B cell (primary cell): ENCODE measurements around the gene AARS2. TPM values are rescaled to one million over a fixed set of nuclear protein-coding genes. Genes with fewer than 3 reads are reported as not detected.

Experiments
- ATAC-seq: fragments of 200-7000 bp; cut with Tn5 transposase; one replicate; pipeline ENCODE4 v1.10.0; 2021; ENCODE audit warnings: low read depth, mild to moderate bottlenecking, moderate number of reproducible peaks, moderate library complexity
- CTCF ChIA-PET: fragments of 350-600 bp; sonication (Branson Sonifier 250); formaldehyde crosslinking; loops from one replicate; lab custom pipeline; 2021; ENCODE audit warnings: antibody characterized with exemption, inconsistent platforms; lab: Charles Lee
- POLR2A ChIA-PET: fragments of 350-600 bp; sonication (Branson Sonifier 250); formaldehyde crosslinking; loops from one replicate; lab custom pipeline; 2021; ENCODE audit warnings: antibody characterized with exemption; lab: Charles Lee
- DNase-seq: peaks from one replicate; pipeline ENCODE4 v3.0.0; 2013
- H2AFZ ChIP-seq: 2 replicates; pipeline ENCODE4 v1.6.1; 2012; ENCODE audit warnings: mild to moderate bottlenecking, low read depth, low read length; ENCODE audit not compliant: insufficient read depth, poor library complexity, severe bottlenecking
- H3K27ac ChIP-seq, 2 donors: 1 replicate in 1 of 2; 2 replicates in 1 of 2; pipeline ENCODE4 v1.5.1; 2012 to 2013; ENCODE audit warnings: low read length in 2 of 2, mild to moderate bottlenecking in 2 of 2, moderate library complexity in 1 of 2
- H3K27me3 ChIP-seq, 4 experiments: fragments of 200-600 bp in 1 of 4; sonication (generic) in 1 of 4; replicated peaks in 1 of 4; 1 replicate in 2 of 4; 2 replicates in 2 of 4; pipeline versions ENCODE4 v1.6.1 to v1.7.0; 2013 to 2016; ENCODE audit warnings: low read length in 3 of 4, mild to moderate bottlenecking in 2 of 4, mixed read lengths in 1 of 4, moderate library complexity in 1 of 4; ENCODE audit not compliant: insufficient read depth in 4 of 4, control insufficient read depth in 3 of 4; ENCODE audit errors: control extremely low read depth in 1 of 4
- H3K36me3 ChIP-seq, 2 experiments: replicated peaks in 1 of 2; 1 replicate in 1 of 2; 2 replicates in 1 of 2; pipeline versions ENCODE4 v1.6.1 to v1.7.1; 2013; ENCODE audit warnings: low read length in 1 of 2; ENCODE audit not compliant: insufficient read depth in 2 of 2, control insufficient read depth in 1 of 2; ENCODE audit errors: control extremely low read depth in 1 of 2, extremely low read depth in 1 of 2
- H3K4me1 ChIP-seq, 2 donors: fragments of 200-600 bp in 1 of 2; sonication (generic) in 1 of 2; 1 replicate in 1 of 2; 2 replicates in 1 of 2; pipeline versions ENCODE4 v1.5.1 to v1.6.1; 2013 to 2017; ENCODE audit warnings: low read length in 2 of 2; ENCODE audit not compliant: control insufficient read depth in 2 of 2, insufficient read depth in 2 of 2
- H3K4me2 ChIP-seq: replicated peaks from 2 replicates; pipeline ENCODE3; 2012; ENCODE audit warnings: mild to moderate bottlenecking, low read depth, low read length; ENCODE audit not compliant: poor library complexity, severe bottlenecking
- H3K4me3 ChIP-seq, 5 experiments: fragments of 200-600 bp in 1 of 5; sonication (generic) in 1 of 5; 1 replicate in 3 of 5; 2 replicates in 2 of 5; pipeline versions ENCODE4 v1.5.1 to v1.7.0; 2011 to 2016; ENCODE audit warnings: low read length in 4 of 5, mild to moderate bottlenecking in 4 of 5, low read depth in 2 of 5, control low read depth in 1 of 5, moderate library complexity in 1 of 5; ENCODE audit not compliant: insufficient read depth in 1 of 5; ENCODE audit errors: control extremely low read depth in 1 of 5, extremely low read depth in 1 of 5
- H3K79me2 ChIP-seq: fragments of 200-600 bp; sonication (generic); one replicate; pipeline ENCODE4 v1.6.0; 2016; ENCODE audit warnings: low read length; ENCODE audit not compliant: control insufficient read depth, insufficient read depth
- H3K9ac ChIP-seq: fragments of 200-600 bp; sonication (generic); 2 replicates; pipeline ENCODE4 v1.6.1; 2017; ENCODE audit warnings: mild to moderate bottlenecking, low read length, moderate library complexity
- H3K9me3 ChIP-seq, 3 donors: one replicate each; pipeline versions ENCODE4 v1.6.1 to v1.7.1; 2013; ENCODE audit warnings: low read length in 2 of 3; ENCODE audit not compliant: control insufficient read depth in 2 of 3, insufficient read depth in 1 of 3; ENCODE audit errors: control extremely low read depth in 1 of 3
- H4K20me1 ChIP-seq: 2 replicates; pipeline ENCODE4 v1.6.0; 2012; ENCODE audit warnings: mild to moderate bottlenecking, low read length; ENCODE audit not compliant: insufficient read depth, control insufficient read depth, poor library complexity, severe bottlenecking
- H3K27ac Mint-ChIP-seq: one replicate; pipeline ENCODE4 v1.8.0; 2021; ENCODE audit warnings: mixed read lengths
- H3K27me3 Mint-ChIP-seq: one replicate; pipeline ENCODE4 v1.8.0; 2021; ENCODE audit warnings: mixed read lengths
- H3K4me1 Mint-ChIP-seq: one replicate; pipeline ENCODE4 v1.8.0; 2021; ENCODE audit warnings: mixed read lengths
- H3K4me3 Mint-ChIP-seq: one replicate; pipeline ENCODE4 v1.8.0; 2021; ENCODE audit warnings: mixed read lengths
- H3K9me3 Mint-ChIP-seq: one replicate; pipeline ENCODE4 v1.8.0; 2022; ENCODE audit warnings: mixed read lengths; ENCODE audit not compliant: insufficient read depth
- CTCF ChIP-seq: fragments of 200-600 bp; IDR thresholded peaks from one replicate; pipeline ENCODE4 v1.8.0; 2022; ENCODE audit warnings: antibody characterized with exemption, mild to moderate bottlenecking
- EZH2 ChIP-seq: IDR thresholded peaks from 2 replicates; pipeline ENCODE4 v1.6.1; 2012; ENCODE audit warnings: borderline replicate concordance, low read depth, mild to moderate bottlenecking, moderate library complexity, low read length; ENCODE audit not compliant: insufficient read depth, poor library complexity, severe bottlenecking
- WGBS: methylation state at CpG from one replicate; pipeline ENCODE4 v1.1.5; 2013; ENCODE audit warnings: missing lambda C conversion rate; ENCODE audit not compliant: insufficient coverage; 5-methylcytosine and 5-hydroxymethylcytosine counted together
- intact Hi-C: fragments of 100-400 bp; cut with micrococcal nuclease; formaldehyde crosslinking; loops from one replicate; pipeline ENCODE4 v1.10.0; 2022
- polyA plus RNA-seq: library from polyadenylated mRNA; depleted of rRNA; stranded (reverse); fragments of >200 nt; gene quantifications from 2 replicates; pipeline ENCODE4 v1.2.3, GENCODE V29; 2012
- total RNA-seq, 2 donors: library from RNA; stranded (reverse); fragments of 120-200 nt in 1 of 2; gene quantifications; 1 replicate in 1 of 2; 2 replicates in 1 of 2; pipeline versions ENCODE4 v1.2.3 to v1.2.4, GENCODE V29; 2013 to 2022

Gene AARS2
- total and polyA plus RNA-seq, 2 donors (not counting 1 experiment from before 2014, with no cell fraction given): 11.3 to 21.3 TPM

- Histone ChIP-seq H3K9me3 (peaks cover 0 to 10% (median 0%) of the 10 kb centered on the region in 3 donors), H3K27me3 (peaks cover 0 to 59% (median 21%) of the 10 kb centered on the region in 4 experiments), H3K4me2 (no peak overlapping the region), H3K4me1 (peaks cover 5 to 11% of the 10 kb centered on the region in 2 donors), H3K27ac (no peak overlapping the region), H3K4me3 (no peak overlapping the region), H4K20me1 (no peaks in the 10 kb centered on the region), H3K79me2 (no peaks in the 10 kb centered on the region), H3K36me3 (no peaks in the 10 kb centered on the region), H2AFZ (no peak overlapping the region), H3K9ac (no peak overlapping the region)
- no peak for TF ChIP-seq CTCF
- no peak for TF ChIP-seq EZH2
- H3K4me3 Mint-ChIP-seq: no peak overlapping the region
- POLR2A ChIA-PET: no interaction called here
- peaks cover 60% of the 10 kb centered on the region for H3K27me3 Mint-ChIP-seq
- H3K9me3 Mint-ChIP-seq: no peaks in the 10 kb centered on the region
- H3K27ac Mint-ChIP-seq: no peak overlapping the region
- intact Hi-C loops: no loop called here
- peaks cover 5% of the 10 kb centered on the region for H3K4me1 Mint-ChIP-seq
- WGBS: 76% methylated on average over 7 of the region's 7 CpGs
- CTCF ChIA-PET: interaction anchor here (0.8 to 1.1 kb wide), 3 partner anchors 10 to 59 kb away, joined by 3 read pairs; no protein-coding TSS in a partner anchor
- ATAC-seq: no peak
- no peak for DNase-seq
These were observed 35.4 kb downstream of the AARS2 start for GRCh38 chr6:44277763-44278162.
